Tongue (tissue), 2 donors: ENCODE results near the gene AMPD2. TPM values are rescaled to one million over a fixed set of nuclear protein-coding genes. Genes with fewer than 3 reads are reported as not detected.

ENCODE experiments used
- small RNA-seq: library from RNA; depleted of rRNA; stranded (forward); fragments of <200 nt; gene quantifications from one replicate; pipeline ENCODE3, GENCODE V24; 2014; ENCODE audit warnings: low replicate concordance
- total RNA-seq: library from RNA; depleted of rRNA; stranded (reverse); fragments of >200 nt; gene quantifications from one replicate; pipeline ENCODE4 v1.2.3, GENCODE V29; 2014

Gene AMPD2
- total RNA-seq, 1 donor from 2014 or later = 39.3 TPM

Small RNAs within 50 kb of the gene (small RNA-seq; reads per million reads assigned to genes)
- gene RNU6V = not detected

Other genes with a start within 250 kb of the AMPD2 start
- gene SORT1, start 221.9 kb upstream of the AMPD2 start, total RNA-seq = 30.6 TPM
- 25.7 TPM for gene PSMA5, start 193.4 kb upstream of the AMPD2 start, total RNA-seq
- gene SYPL2, start 153.3 kb upstream of the AMPD2 start, total RNA-seq = 61.5 TPM
- 2.2 TPM for gene ATXN7L2, start 135.9 kb upstream of the AMPD2 start, total RNA-seq
- 6.3 TPM for gene CYB561D1, start 125.7 kb upstream of the AMPD2 start, total RNA-seq
- 9.1 TPM for gene AMIGO1, start 110.1 kb upstream of the AMPD2 start, total RNA-seq
- 0.62 TPM for gene GPR61, start 80.0 kb upstream of the AMPD2 start, total RNA-seq
- 10.1 TPM for gene GNAI3, start 71.2 kb upstream of the AMPD2 start, total RNA-seq
- gene GNAT2, start 221 bp upstream of the AMPD2 start, total RNA-seq = 0.21 TPM
- gene GSTM4, start 36.3 kb downstream of the AMPD2 start, total RNA-seq = 11.4 TPM
- 62.2 TPM for gene GSTM2, start 48.2 kb downstream of the AMPD2 start, total RNA-seq
- not detected for gene GSTM1, start 68.0 kb downstream of the AMPD2 start, total RNA-seq
- 4.4 TPM for gene GSTM5, start 92.4 kb downstream of the AMPD2 start, total RNA-seq
- 48.0 TPM for gene GSTM3, start 121.2 kb downstream of the AMPD2 start, total RNA-seq
- gene EPS8L3, start 144.1 kb downstream of the AMPD2 start, total RNA-seq = not detected